Anterior cingulate cortex (tissue), 58 donors: ENCODE results near the gene EPAS1.
"Not testable (repeated sequence)": the region's sequence is repeated elsewhere in the genome, so short reads cannot be mapped to it uniquely, and the experiment has no call there.

ENCODE experiments used
- DNase-seq, 58 donors: peaks; one replicate each; lab custom pipeline; 2025; lab: John Stamatoyannopoulos, UW

EPAS1 gene

DNA sequence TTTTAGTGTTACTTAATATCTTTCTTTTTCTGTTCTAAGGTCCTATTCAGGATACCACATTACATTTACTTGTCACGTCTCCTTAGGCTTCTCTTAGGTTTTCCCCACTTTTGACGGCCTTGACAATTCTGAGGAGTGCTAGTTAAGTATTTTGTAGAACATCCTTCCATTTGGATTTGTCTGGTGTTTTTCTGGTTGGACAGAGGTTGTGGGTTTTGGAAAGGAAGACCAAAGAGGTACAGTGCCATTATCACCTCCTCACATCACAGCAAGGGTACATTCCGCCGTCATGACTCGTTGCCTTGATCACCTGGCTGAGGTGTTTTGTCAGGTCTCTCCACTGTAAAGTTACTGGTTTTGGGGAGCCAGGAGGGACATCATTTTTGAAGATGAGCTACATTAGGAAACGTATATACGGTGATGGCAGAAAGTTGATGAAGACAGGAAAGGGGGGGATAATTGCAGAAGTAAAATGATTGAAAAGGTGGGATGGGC, 93.7 kb downstream of the EPAS1 start:
- DNase-seq = no peak

DNA sequence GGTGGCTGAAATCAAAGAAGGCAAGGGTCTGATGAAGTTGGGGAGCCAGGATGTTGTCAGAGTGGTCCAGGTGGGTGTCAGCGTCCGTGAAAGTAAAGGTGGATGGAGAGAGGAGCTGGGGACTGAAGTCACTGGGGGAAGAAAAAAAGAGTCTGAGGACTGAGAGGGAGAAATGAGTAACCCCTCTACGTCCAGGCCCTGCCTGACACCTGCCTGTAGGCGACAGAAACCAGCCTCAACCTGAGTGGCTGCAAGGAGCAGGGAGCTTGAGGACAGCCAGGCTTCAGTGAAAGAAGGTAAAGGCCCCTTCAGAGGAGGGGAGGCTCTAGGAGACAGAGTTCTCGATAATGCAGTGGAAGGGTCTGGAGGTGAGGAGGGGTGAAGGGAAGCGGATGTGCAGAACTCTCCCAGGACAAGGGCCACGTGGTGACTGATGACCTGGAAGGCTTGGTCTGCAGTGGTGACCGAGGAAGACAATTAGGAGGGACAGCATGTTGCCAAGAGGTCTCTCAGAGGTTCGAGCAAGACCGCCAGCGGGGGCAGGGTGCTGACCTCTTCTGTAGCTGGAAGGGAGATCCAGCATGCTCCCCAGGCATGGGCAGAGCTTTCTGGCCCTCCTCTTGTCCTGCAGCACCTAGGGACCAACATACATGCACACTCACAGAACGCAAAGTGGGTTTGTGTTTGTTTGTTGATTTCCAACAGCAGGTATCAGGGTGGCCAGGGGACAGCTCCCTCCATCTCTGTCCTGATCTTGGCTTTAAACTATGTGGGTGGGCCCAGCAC, 95.5 kb downstream of the EPAS1 start:
- no peak for DNase-seq

DNA sequence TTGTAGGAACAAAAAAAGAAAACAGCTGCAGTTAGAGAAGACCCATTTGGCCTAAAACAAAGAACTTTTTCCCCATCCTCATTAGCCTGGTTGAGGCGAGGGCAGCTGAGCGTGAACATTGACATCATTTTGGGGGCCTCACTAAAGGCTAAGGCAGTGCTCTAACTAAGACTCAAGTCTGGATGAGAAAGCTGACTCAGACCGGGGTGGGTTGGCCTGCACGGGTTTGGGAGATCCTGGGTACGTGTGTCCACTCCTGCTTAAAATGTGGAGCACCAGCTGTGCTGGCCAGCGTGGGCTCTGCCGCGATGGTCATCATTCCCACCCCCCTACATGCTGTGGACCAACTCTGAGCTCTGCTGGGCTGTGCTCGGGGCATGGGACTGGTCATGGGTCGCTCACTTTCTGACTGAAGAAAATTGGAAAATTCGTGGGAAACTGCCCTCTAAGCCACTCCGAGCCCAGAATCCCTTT, 96.2 kb downstream of the EPAS1 start:
- DNase-seq = no peak

- no peak for DNase-seq
These were observed 96.7 kb downstream of the EPAS1 start for GRCh38 chr2:46393865-46394264.

DNA sequence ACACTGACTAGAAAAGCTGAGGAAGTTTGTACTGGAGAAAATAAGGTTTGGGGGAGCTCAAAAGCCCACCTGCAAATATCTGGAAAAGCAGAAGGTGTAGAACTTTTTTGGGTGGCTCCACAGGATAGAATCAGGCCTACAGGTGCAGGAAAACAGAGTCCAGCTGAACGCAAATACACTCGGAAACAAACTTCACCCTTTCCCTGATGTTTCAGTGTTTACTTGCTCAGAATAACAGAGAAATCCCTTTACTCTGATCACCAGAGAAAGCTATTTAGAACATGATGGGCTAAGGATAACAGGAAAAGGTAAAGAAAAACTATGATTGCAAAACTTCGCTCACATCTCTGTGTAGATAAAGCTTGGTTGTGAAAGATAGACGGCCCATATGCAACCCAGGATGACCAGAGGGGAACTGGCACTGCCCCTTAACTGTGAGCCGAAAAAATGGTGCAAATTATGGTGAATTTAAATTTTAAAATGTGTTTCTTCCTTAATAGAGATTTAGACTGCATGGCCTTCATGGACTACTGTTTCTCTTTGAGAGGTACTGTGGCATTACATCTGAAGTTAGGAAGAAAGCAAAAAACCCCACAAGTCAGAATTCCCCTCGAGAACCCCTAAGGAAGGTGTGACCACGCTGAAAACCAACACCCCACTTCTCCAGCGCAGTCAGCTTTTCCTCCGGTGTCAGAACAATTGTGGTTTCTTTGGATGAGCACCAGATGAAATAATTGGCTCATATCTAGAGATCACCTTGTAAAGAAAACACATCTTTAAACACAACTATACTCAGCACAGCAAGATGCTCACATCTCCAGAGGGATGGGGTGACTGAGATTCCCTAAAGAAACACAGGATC, 97.7 kb downstream of the EPAS1 start:
- no peak for DNase-seq

DNA sequence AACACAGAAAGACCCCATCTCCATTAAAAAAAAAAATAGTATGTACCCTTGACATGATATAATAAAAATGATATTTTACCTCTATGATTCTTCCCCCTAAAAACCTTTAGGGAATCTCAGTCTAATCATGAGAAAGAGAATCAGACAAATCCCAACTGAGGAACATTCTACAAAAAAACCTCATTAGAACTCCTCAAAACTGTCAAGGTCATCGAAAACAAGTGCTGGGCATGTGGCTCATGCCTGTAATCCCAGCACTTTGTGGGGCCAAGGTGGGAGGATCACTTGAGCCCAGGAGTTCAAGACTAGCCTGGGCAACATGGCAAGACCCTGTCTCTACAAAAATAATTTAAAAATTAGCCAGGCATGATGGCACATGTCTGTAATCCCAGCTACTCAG, 98.5 kb downstream of the EPAS1 start:
- not testable (repeated sequence) for DNase-seq

- no peak for DNase-seq
These were observed 102.8 kb downstream of the EPAS1 start for GRCh38 chr2:46400016-46400415.

DNA sequence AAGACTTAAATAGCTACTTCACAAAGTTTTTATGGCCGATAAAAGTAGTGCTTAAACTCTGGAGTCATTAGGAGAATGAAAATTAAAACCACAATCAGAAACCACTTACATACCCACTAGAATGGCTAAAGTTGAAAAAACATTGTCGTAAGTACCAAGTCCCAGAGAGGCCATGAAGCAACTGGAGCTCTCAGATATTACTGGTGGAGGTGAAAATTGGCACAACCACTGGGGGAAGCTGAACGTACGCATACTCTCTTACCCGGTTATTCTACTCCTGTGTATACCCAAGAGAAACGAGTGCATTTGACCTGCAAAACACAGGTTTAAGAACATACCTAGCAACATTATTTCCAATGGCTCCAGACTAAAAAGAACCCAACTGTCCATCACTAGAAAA, 105.7 kb downstream of the EPAS1 start:
- no peak for DNase-seq

GRCh38 chr2:46404181-46404759, 107.1 kb downstream of the EPAS1 start:
- no peak for DNase-seq

DNA sequence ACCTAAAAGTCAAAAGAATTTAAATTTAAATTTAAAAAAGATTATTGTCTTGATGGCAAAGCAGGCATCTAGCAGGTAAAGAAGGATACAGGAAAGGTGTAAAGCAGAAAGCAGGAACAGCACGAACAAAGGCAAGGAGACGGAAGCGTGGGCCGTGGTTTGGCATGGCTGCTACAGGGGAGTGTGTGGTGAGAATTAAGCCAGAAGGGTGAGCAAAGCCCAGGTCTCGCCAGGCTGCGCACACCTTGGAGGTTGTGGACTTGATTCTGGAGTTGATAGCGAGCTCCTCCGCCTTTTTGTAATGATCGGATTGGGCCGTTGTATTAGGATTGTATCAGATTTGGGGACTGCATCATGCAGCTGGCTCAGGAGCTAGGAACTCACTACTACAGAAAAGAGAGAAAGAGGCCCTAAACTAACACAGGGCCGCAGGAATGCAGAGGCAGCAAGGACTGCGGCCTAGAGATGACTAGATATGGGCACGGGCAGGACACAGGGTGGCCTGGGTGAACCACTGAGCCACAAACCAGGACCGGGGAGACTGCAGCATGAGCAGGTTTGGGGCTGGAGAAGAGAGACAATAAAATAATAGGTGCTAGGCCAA, 110.7 kb downstream of the EPAS1 start:
- no peak for DNase-seq

DNA sequence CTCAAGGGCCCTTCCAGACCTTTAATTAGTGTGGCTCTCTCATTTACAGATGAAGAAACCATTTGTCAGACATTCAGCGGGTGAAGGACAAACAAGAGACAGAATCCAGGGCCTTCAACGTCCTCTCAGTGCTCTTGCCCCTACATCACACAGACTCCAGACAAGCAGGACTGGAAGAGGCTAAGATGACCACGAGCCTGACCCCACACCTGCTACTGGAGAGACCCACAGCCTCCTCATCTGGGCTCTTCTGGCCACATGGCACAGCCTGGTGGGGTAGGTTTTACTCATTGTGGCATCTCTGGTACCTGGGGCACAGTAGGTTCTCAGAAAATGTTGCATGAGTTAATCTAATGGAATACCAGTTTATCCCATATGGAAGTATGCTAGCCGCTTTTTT, 112.5 kb downstream of the EPAS1 start:
- DNase-seq = no peak

GRCh38 chr2:46410273-46411244, 113.4 kb downstream of the EPAS1 start:
- DNase-seq = no peak

GRCh38 chr2:46411245-46411641, 114.0 kb downstream of the EPAS1 start:
- DNase-seq = no peak

- DNase-seq = no peak
These were observed 114.8 kb downstream of the EPAS1 start for GRCh38 chr2:46411985-46412384.

GRCh38 chr2:46413111-46413510, 115.9 kb downstream of the EPAS1 start:
- DNase-seq = no peak

DNA sequence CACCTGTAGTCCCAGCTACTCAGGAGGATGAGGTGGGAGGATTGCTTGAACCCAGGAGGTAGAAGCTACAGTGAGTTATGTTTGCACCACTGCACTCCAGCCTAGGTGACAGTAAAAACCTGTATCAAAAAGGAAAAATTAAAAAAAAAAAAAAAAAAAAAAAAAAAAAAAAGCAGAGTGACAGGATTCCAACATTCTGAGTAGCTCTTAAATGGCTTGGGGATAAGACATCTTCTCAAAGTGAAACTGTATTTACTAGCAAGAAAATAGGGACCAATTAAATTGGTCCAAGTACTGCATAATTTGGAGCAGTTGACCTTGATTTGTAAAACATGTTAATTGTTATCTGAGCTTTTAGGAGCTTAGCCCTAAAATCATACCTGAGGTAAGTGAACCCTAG, 116.4 kb downstream of the EPAS1 start:
- DNase-seq = no peak

DNA sequence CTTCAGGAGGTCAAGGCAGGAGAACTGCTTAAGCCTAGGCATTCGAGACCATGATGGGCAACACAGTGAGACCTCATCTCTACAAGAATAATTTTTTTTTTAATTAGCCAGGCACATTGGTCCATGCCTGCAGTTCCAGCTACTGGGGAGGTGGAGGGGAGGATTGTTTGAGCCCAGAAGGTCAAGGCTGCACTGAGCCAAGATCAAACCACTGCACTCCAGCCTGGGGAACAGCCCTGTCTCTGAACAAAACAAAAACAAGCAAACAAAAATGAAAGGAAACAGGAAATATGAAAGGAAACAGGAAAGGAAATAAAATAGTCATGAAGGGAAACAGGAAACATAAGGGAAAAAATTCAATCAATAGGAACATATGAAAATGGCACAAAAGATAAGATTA, 117.5 kb downstream of the EPAS1 start:
- DNase-seq = no peak

- DNase-seq = no peak
These were observed 119.1 kb downstream of the EPAS1 start for GRCh38 chr2:46416280-46416679.

- DNase-seq = no peak
These were observed 119.7 kb downstream of the EPAS1 start for GRCh38 chr2:46416739-46417403.
